Measurements from ENCODE around the gene TGM5.

GRCh38 chr15:43225201-43225949, 41.4 kb downstream of the TGM5 start:
- peak; percentile 82 for TF ChIP-seq CTCF (conservative IDR thresholded peaks at IDR 0.05)
- no peak for TF ChIP-seq EZH2 (IDR thresholded peaks at IDR 0.05; ENCODE audit: low read depth)

Measured in PC-9 (cell line).